HepG2 (cell line): ENCODE data around the gene XG. TPM values are rescaled to one million over a fixed set of nuclear protein-coding genes. Genes with fewer than 3 reads are reported as not detected.

Experiments used
- DNMT3B ChIP-seq: conservative IDR thresholded peaks from 2 replicates; pipeline ENCODE4 v1.6.1; 2016; ENCODE audit warnings: missing biosample characterization, control low read depth
- FOSL2 ChIP-seq: sonication (generic); formaldehyde crosslinking; IDR thresholded peaks from 2 replicates; pipeline ENCODE4 v1.4.0; 2020; ENCODE audit warnings: missing genetic modification reagents
- GMEB1 ChIP-seq: sonication (generic); formaldehyde crosslinking; IDR thresholded peaks from 2 replicates; pipeline ENCODE4 v1.5.1; 2020; ENCODE audit warnings: missing genetic modification reagents, mild to moderate bottlenecking, borderline replicate concordance
- HMGXB4 ChIP-seq, 2 experiments: sonication (generic) in 1 of 2; formaldehyde crosslinking in 1 of 2; IDR thresholded peaks; 2 replicates each; pipeline versions ENCODE4 v1.4.0 to v1.6.1; 2018 to 2020; ENCODE audit warnings: missing genetic modification reagents in 2 of 2, borderline replicate concordance in 1 of 2, low read depth in 1 of 2, mild to moderate bottlenecking in 1 of 2, missing biosample characterization in 1 of 2
- MYPOP ChIP-seq: sonication (generic); formaldehyde crosslinking; IDR thresholded peaks from 2 replicates; pipeline ENCODE4 v1.8.1; 2023; ENCODE audit warnings: mild to moderate bottlenecking, moderate library complexity, missing genetic modification reagents
- PATZ1 ChIP-seq: sonication (generic); formaldehyde crosslinking; IDR thresholded peaks from 2 replicates; pipeline ENCODE4 v1.4.0; 2020; ENCODE audit warnings: missing genetic modification reagents
- RBM39 ChIP-seq: fragments of 200-400 bp; formaldehyde crosslinking; IDR thresholded peaks from one replicate; pipeline ENCODE4 v1.6.1; 2018; ENCODE audit warnings: antibody characterized with exemption, mild to moderate bottlenecking, low read depth, low read length; ENCODE audit not compliant: poor library complexity, severe bottlenecking
- REST ChIP-seq, 2 experiments: IDR thresholded peaks; 2 replicates each; pipeline ENCODE4 v1.6.1; 2011 to 2012; ENCODE audit warnings: low read length in 2 of 2, borderline replicate concordance in 1 of 2, low read depth in 1 of 2, mild to moderate bottlenecking in 1 of 2, moderate library complexity in 1 of 2
- SKIL ChIP-seq: sonication (generic); formaldehyde crosslinking; IDR thresholded peaks from 2 replicates; pipeline ENCODE4 v1.8.0; 2022; ENCODE audit warnings: missing genetic modification reagents, mild to moderate bottlenecking, moderate library complexity, borderline replicate concordance
- SOX13 ChIP-seq, 3 experiments: fragments of 450-650 bp in 1 of 3; sonication (generic) in 1 of 3; formaldehyde crosslinking in 1 of 3; IDR thresholded peaks in 2 of 3; conservative IDR thresholded peaks in 1 of 3; 2 replicates each; pipeline versions ENCODE4 v1.5.0 to v1.6.1; 2016 to 2020; ENCODE audit warnings: antibody characterized with exemption in 1 of 3, mild to moderate bottlenecking in 1 of 3, missing compliant biosample characterization in 1 of 3, missing genetic modification reagents in 1 of 3, moderate library complexity in 1 of 3
- TFAP4 ChIP-seq: sonication (generic); IDR thresholded peaks from 2 replicates; pipeline ENCODE4 v1.6.1; 2016; ENCODE audit warnings: low read depth, borderline replicate concordance
- YEATS4 ChIP-seq: sonication (generic); formaldehyde crosslinking; IDR thresholded peaks from 2 replicates; pipeline ENCODE4 v1.4.0; 2020; ENCODE audit warnings: missing genetic modification reagents, borderline replicate concordance
- polyA plus RNA-seq, 8 experiments: library from polyadenylated mRNA; depleted of rRNA in 3 of 8; stranded (reverse) in 7 of 8; unstranded in 1 of 8; fragments of >200 nt; fragmentation: Illumina TruSeq in 4 of 8; extraction: Trizol in 4 of 8; gene quantifications; 2 replicates each; pipeline versions ENCODE4 v1.2.1 to v1.2.3, GENCODE V29; 2011 to 2016; ENCODE audit warnings: low read depth in 4 of 8, missing spikeins in 1 of 8, mixed read lengths in 1 of 8; ENCODE audit not compliant: insufficient read depth in 1 of 8
- total RNA-seq, 5 experiments: library from RNA; depleted of rRNA; stranded (reverse); fragments of >200 nt; fragmentation: Illumina TruSeq; extraction: Trizol; gene quantifications; 2 replicates each; pipeline ENCODE4 v1.2.3, GENCODE V29; 2016; ENCODE audit warnings: low read depth in 1 of 5

The XG gene
- total and polyA plus RNA-seq, 2 of the 13 experiments (the other 11 are each of a cell fraction or from before 2014, with no cell fraction given), result not detected

GRCh38 chrX:2828344-2828958 is 76.6 kb downstream of the XG start, which contains the start of gene GYG2 (continued):
- TF ChIP-seq MYPOP (CRISPR knock-in tag) (no peak), REST (IDR thresholded peaks at IDR 0.05; ENCODE audit: borderline replicate concordance in 1 of 2, low read depth in 1 of 2, low read length in 2 of 2) (no peak), GMEB1 (CRISPR knock-in tag) (no peak), TFAP4 (no peak), SOX13 (IDR thresholded peaks at IDR 0.05) (no peak), SOX13 (CRISPR knock-in tag; conservative IDR thresholded peaks at IDR 0.05 in 1 of 2, IDR thresholded peaks at IDR 0.05 in 1 of 2) (peak in 1 of 2 experiments; percentile 28; a peak in 1 of 4 replicates), DNMT3B (CRISPR knock-in tag) (no peak), PATZ1 (peak; percentile 43; the same call in 1 of the 2 replicates), RBM39 (peak; percentile 47), FOSL2 (CRISPR knock-in tag) (no peak), YEATS4 (CRISPR knock-in tag) (no peak), HMGXB4 (CRISPR knock-in tag; IDR thresholded peaks at IDR 0.05; ENCODE audit: borderline replicate concordance in 1 of 2, low read depth in 1 of 2) (no peak), SKIL (CRISPR knock-in tag) (0 out of 2 replicates have a peak, but pooled peaks have one; percentile 23)
